Muscle of leg (tissue), 11 donors: Measurements from ENCODE around the gene EIF5. TPM values are rescaled to one million over a fixed set of nuclear protein-coding genes. Genes with fewer than 3 reads are reported as not detected.

Experiments used
- DNase-seq: peaks from one replicate; pipeline ENCODE4 v3.0.0; 2013
- H3K27ac ChIP-seq: one replicate; pipeline ENCODE4 v1.5.1; 2013; ENCODE audit warnings: mild to moderate bottlenecking, low read length, control low read depth
- H3K27me3 ChIP-seq: one replicate; pipeline ENCODE4 v1.6.1; 2013; ENCODE audit warnings: low read length; ENCODE audit not compliant: control insufficient read depth, insufficient read depth
- H3K36me3 ChIP-seq: one replicate; pipeline ENCODE4 v1.6.1; 2013; ENCODE audit warnings: low read length; ENCODE audit not compliant: control insufficient read depth, insufficient read depth
- H3K4me1 ChIP-seq: one replicate; pipeline ENCODE4 v1.6.1; 2013; ENCODE audit warnings: low read length; ENCODE audit not compliant: control insufficient read depth, insufficient read depth
- H3K4me3 ChIP-seq: one replicate; pipeline ENCODE4 v1.5.1; 2013; ENCODE audit warnings: low read length, control low read depth
- H3K9me3 ChIP-seq: replicated peaks from 2 replicates; pipeline ENCODE4 v1.6.1; 2013; ENCODE audit warnings: low read depth, low read length; ENCODE audit not compliant: control insufficient read depth
- WGBS: methylation state at CpG from one replicate; pipeline ENCODE4 v1.1.5; 2013; ENCODE audit warnings: missing lambda C conversion rate; ENCODE audit not compliant: insufficient coverage; 5-methylcytosine and 5-hydroxymethylcytosine counted together
- polyA plus RNA-seq, 8 donors: library from polyadenylated mRNA; unstranded; fragments of 120-200 nt; gene quantifications; one replicate each; pipeline versions ENCODE4 v1.2.1 to v1.2.3, GENCODE V29; 2013; ENCODE audit warnings: inconsistent platforms in 1 of 8, low replicate concordance in 1 of 8; ENCODE audit not compliant: insufficient read length in 8 of 8, insufficient read depth in 1 of 8
- total RNA-seq: library from RNA; stranded (reverse); fragments of 120-200 nt; gene quantifications from one replicate; pipeline ENCODE4 v1.2.4, GENCODE V29; 2013

Gene EIF5
- total and polyA plus RNA-seq, 9 donors = 99.8 to 208 (median 194) TPM

DNA sequence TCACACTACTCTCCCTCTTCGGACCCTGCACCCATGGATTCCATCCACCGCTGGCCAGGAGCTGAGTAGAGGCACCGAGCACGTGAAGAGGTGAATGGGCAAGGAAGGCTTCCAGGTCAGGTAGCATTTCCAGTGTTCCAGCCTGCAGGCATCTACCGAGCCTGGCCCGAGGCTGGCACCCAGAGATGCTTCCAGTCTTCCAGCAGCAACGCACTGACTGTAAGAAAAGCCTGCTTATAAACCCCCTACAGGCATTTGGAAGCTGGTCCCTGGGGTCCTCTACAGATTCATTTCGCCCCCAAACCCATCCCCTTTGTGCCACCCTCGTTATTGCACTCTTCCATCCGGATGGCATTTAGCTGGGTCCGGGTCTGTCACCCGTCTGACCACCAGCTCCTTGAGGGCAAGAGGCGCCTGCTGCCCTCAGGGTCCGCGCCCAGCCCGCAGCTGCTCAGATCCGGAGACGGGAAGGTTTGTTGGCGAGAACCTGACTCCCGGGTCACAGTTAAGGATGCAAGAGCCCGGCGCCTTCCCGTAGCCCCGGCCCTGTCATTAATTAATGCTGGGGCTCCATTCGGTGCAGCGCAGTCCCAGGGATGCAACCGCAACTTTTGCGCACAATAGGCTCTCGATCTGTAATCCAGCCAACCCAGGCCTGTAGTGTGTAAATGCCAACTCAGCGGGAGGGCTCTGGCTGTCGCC, 50.6 kb downstream of the EIF5 start:
- Histone ChIP-seq H3K36me3 (no peaks in the 10 kb centered on the region), H3K27ac (peak overlapping the region; percentile 98), H3K4me1 (peaks cover 13% of the 10 kb centered on the region), H3K9me3 (no peaks in the 10 kb centered on the region), H3K4me3 (peak overlapping the region; percentile 75), H3K27me3 (no peaks in the 10 kb centered on the region)
- peak; percentile 15 for DNase-seq
- 4% methylated on average over 29 of the region's 31 CpGs for WGBS

DNA sequence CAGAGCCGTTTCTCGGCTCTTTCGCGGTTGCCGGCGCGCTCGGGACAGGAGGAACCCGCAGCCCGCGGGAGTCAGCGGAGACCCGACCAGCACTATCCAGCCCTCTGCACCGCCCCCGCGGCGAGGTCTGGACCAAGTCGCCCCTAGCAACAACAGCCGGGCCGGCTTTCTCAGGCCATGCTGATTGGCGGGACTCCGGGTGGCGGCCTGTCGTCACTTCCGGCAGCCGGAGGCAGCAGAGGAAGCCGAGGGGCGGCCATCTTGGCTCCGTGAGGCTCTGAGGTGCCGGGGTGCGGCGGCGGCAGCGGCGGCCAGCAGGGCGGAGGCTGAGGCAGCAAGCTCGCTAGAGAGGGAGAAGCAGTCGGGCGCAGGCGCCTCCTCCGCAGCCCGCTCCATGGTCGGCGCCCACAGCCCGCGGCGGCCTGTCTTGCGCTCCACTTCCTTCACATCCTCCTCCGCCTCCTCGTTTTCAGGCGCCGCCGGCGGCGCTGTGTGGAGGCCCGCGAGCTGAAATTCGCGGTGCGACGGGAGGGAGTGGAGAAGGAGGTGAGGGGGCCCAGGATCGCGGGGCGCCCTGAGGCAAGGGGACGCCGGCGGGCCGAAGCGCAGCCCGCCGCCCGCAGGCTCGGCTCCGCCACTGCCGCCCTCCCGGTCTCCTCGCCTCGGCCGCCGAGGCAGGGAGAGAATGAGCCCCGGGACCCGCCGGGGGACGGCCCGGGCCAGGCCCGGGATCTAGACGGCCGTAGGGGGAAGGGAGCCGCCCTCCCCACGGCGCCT, 51.3 kb downstream of the EIF5 start, which contains the start of gene MARK3:
Gene MARK3 (plus strand): TSS at position 264 of the 777 bp plus-strand sequence. CDS start 615 bp downstream, outside the sequence.
- WGBS = under 1% methylated on average over 76 of the region's 91 CpGs
- no peaks in the 10 kb centered on the region for H3K36me3 ChIP-seq
- H3K4me3 ChIP-seq = peak within 1 kb of the TSS; percentile 75
- peak within 1 kb of the TSS; percentile 98 for H3K27ac ChIP-seq
- H3K9me3 ChIP-seq = no peaks in the 10 kb centered on the region
- H3K27me3 ChIP-seq = no peaks in the 10 kb centered on the region
- peak; percentile 99 for DNase-seq
- peaks cover 13% of the 10 kb centered on the region for H3K4me1 ChIP-seq

- DNase-seq = peak; percentile 39
- peaks cover 13% of the 10 kb centered on the region for H3K4me1 ChIP-seq
- peak overlapping the region; percentile 75 for H3K4me3 ChIP-seq
These were observed 52.1 kb downstream of the EIF5 start for GRCh38 chr14:103385929-103386712.

GRCh38 chr14:103386713-103387329, 52.8 kb downstream of the EIF5 start:
- peak overlapping the region; percentile 75 for H3K4me3 ChIP-seq
- WGBS = 0% methylated on average over 1 of the region's 9 CpGs
- H3K4me1 ChIP-seq = peaks cover 13% of the 10 kb centered on the region
- no peaks in the 10 kb centered on the region for H3K36me3 ChIP-seq
- H3K27ac ChIP-seq = peak overlapping the region; percentile 98
- H3K9me3 ChIP-seq = no peaks in the 10 kb centered on the region
- H3K27me3 ChIP-seq = no peaks in the 10 kb centered on the region
- peak; percentile 43 for DNase-seq

More at GRCh38 chr14:103385929-103386712, 52.1 kb downstream of the EIF5 start:
- Histone ChIP-seq H3K36me3 (no peaks in the 10 kb centered on the region), H3K27me3 (no peaks in the 10 kb centered on the region), H3K27ac (peak overlapping the region; percentile 98), H3K9me3 (no peaks in the 10 kb centered on the region)
- WGBS = 0% methylated on average over 33 of the region's 44 CpGs

DNA sequence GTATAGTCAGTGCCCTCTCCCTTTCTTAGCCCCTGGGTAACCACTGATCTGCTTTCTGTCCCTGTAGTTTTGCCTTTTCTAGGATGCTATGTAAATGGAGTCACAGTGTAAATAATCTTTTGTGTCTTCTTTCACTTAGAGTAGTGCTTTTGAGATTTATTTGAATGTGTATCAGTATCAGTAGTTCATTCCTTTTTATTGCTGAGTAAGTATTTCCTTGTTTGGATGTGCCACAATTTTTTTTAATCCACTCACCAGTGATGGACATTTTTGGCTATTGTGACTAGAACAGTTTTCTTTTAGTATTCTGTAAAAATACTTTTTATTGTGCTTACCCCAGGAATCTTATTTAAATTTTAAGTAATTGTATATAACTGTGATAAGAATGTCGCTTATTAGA, 54.6 kb downstream of the EIF5 start:
- Histone ChIP-seq H3K4me3 (no peak overlapping the region), H3K27me3 (no peaks in the 10 kb centered on the region), H3K27ac (no peak overlapping the region), H3K4me1 (peaks cover 14% of the 10 kb centered on the region), H3K36me3 (no peaks in the 10 kb centered on the region), H3K9me3 (no peaks in the 10 kb centered on the region)
- DNase-seq = no peak
- WGBS = no CpG with 5 or more reads among the region's 1 CpG

GRCh38 chr14:103390605-103391004, 56.6 kb downstream of the EIF5 start:
- 94% methylated on average over 2 of the region's 4 CpGs for WGBS
- no peak overlapping the region for H3K27ac ChIP-seq
- no peaks in the 10 kb centered on the region for H3K36me3 ChIP-seq
- no peak overlapping the region for H3K4me3 ChIP-seq
- no peaks in the 10 kb centered on the region for H3K9me3 ChIP-seq
- H3K4me1 ChIP-seq = peaks cover 13% of the 10 kb centered on the region
- no peaks in the 10 kb centered on the region for H3K27me3 ChIP-seq
- DNase-seq = no peak

DNA sequence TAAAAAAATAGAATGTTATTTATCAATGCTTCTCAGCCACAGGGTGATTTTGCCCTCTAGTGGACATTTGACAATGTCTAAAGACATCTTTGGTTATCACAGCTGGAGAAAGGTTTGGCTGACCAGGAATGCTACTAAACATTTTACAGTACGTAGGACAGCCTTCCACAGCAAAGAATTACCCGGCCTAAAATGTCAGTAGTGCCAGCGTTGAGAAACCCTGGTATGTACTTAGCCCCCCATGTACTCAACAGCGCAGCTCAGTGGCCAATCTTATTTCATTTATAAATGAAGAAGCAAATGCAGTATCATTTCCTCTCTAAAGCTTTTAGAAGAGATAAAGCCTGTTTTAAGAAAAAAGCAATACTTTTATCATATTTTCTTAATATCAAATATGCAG, 57.0 kb downstream of the EIF5 start:
- no CpG with 5 or more reads among the region's 4 CpGs for WGBS
- H3K4me3 ChIP-seq = no peak overlapping the region
- DNase-seq = peak; percentile 55
- no peaks in the 10 kb centered on the region for H3K36me3 ChIP-seq
- H3K9me3 ChIP-seq = no peaks in the 10 kb centered on the region
- no peaks in the 10 kb centered on the region for H3K27me3 ChIP-seq
- H3K27ac ChIP-seq = no peak overlapping the region
- peaks cover 13% of the 10 kb centered on the region for H3K4me1 ChIP-seq

DNA sequence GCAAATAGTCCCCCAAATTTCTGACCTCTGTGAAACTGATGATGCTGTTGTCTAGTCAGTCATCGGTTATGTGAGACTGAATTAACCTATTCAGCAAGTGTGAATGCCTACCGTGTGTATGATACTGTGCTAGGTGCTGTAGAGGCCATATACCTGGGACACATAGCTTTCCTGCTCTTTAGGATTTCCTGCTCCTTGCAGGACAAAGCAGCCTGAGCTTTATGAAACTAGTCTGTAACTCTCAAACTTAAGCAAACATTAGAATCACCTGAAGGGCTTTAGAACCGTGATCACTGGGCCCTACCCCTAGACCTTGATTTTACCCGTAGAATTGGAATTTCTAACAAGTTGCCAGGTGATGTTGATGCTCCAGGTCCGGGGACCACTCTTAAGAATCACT, 58.1 kb downstream of the EIF5 start:
- H3K36me3 ChIP-seq = no peaks in the 10 kb centered on the region
- no peaks in the 10 kb centered on the region for H3K9me3 ChIP-seq
- no peak overlapping the region for H3K27ac ChIP-seq
- H3K4me1 ChIP-seq = peaks cover 13% of the 10 kb centered on the region
- no peaks in the 10 kb centered on the region for H3K27me3 ChIP-seq
- no peak overlapping the region for H3K4me3 ChIP-seq
- DNase-seq = no peak
- no CpG with 5 or more reads among the region's 5 CpGs for WGBS

- peaks cover 10% of the 10 kb centered on the region for H3K4me1 ChIP-seq
- H3K9me3 ChIP-seq = no peaks in the 10 kb centered on the region
- WGBS = 100% methylated on average over 4 of the region's 8 CpGs
- H3K27me3 ChIP-seq = no peaks in the 10 kb centered on the region
- no peak overlapping the region for H3K4me3 ChIP-seq
- H3K27ac ChIP-seq = no peak overlapping the region
- no peaks in the 10 kb centered on the region for H3K36me3 ChIP-seq
- no peak for DNase-seq
These were observed 58.5 kb downstream of the EIF5 start for GRCh38 chr14:103392572-103392971.
